K562 (cell line): ENCODE results near the gene CD72. TPM values are rescaled to one million over a fixed set of nuclear protein-coding genes. Genes with fewer than 3 reads are reported as not detected.

Experiments used
- CREB1 ChIP-seq, 2 experiments: sonication (generic) in 1 of 2; formaldehyde crosslinking in 1 of 2; IDR thresholded peaks; 2 replicates each; pipeline versions ENCODE4 v1.6.1 to v1.8.0; 2012 to 2022; ENCODE audit warnings: inconsistent platforms in 1 of 2, mild to moderate bottlenecking in 1 of 2, missing genetic modification reagents in 1 of 2, moderate library complexity in 1 of 2
- GABPB1 ChIP-seq: sonication (generic); formaldehyde crosslinking; IDR thresholded peaks from 2 replicates; pipeline ENCODE4 v1.8.0; 2022; ENCODE audit warnings: mild to moderate bottlenecking, missing genetic modification reagents
- KLF6 ChIP-seq: fragments of 250-450 bp; sonication (Bioruptor Pico); IDR thresholded peaks from 2 replicates; pipeline ENCODE4 v1.4.0; 2020; ENCODE audit warnings: mild to moderate bottlenecking, moderate library complexity, borderline replicate concordance
- MAFK ChIP-seq: IDR thresholded peaks from 2 replicates; pipeline ENCODE4 v1.6.1; 2011; ENCODE audit warnings: low read length, improper control_type of control experiment
- NBN ChIP-seq: fragments of 450-650 bp; IDR thresholded peaks from 2 replicates; pipeline ENCODE4 v1.6.1; 2016; ENCODE audit warnings: low read depth, mild to moderate bottlenecking
- XRCC5 ChIP-seq: fragments of 200-400 bp; formaldehyde crosslinking; IDR thresholded peaks from 2 replicates; pipeline ENCODE4 v1.6.1; 2017; ENCODE audit warnings: low read depth, mild to moderate bottlenecking, low read length
- ZNF3 ChIP-seq: fragments of 250-450 bp; sonication (Bioruptor Pico); IDR thresholded peaks from 2 replicates; pipeline ENCODE4 v1.5.0; 2021; ENCODE audit warnings: mild to moderate bottlenecking, moderate library complexity
- polyA plus RNA-seq, 8 experiments: library from polyadenylated mRNA; depleted of rRNA in 4 of 8; stranded (reverse) in 5 of 8; unstranded in 3 of 8; fragments of >200 nt; fragmentation: Nextera tagmentation in 2 of 8; fragmentation: Illumina TruSeq in 1 of 8; extraction: Ambion mirVana in 2 of 8; extraction: Trizol in 1 of 8; gene quantifications; 2 replicates each; pipeline versions ENCODE4 v1.2.1 to v1.2.3, GENCODE V29; 2011 to 2014; ENCODE audit warnings: inconsistent platforms in 1 of 8, missing spikeins in 1 of 8
- total RNA-seq, 7 experiments: library from RNA; depleted of rRNA in 6 of 7; stranded (reverse); fragments of >200 nt in 6 of 7; fragmentation: Illumina TruSeq in 2 of 7; extraction: Trizol in 2 of 7; gene quantifications; 2 replicates each; pipeline versions ENCODE4 v1.2.1 to v1.2.3, GENCODE V29; 2011 to 2021; ENCODE audit warnings: low replicate concordance in 1 of 7
- TF ChIP-seq, protein P1 (sequence below), 2 experiments: IDR thresholded peaks; 2 replicates each; pipeline ENCODE4 v1.6.1; 2011; ENCODE audit warnings: borderline replicate concordance in 1 of 2, control low read depth in 1 of 2, low read depth in 1 of 2, low read length in 1 of 2, mild to moderate bottlenecking in 1 of 2, mixed read lengths in 1 of 2, moderate library complexity in 1 of 2; ENCODE audit not compliant: insufficient read depth in 1 of 2, insufficient read length in 1 of 2, poor library complexity in 1 of 2, severe bottlenecking in 1 of 2; ENCODE audit errors: extremely low read depth in 1 of 2
- TF ChIP-seq, protein P2 (sequence below), 2 experiments: fragments of 150-350 bp in 1 of 2; IDR thresholded peaks; 2 replicates each; pipeline ENCODE4 v1.6.1; 2012 to 2016; ENCODE audit warnings: low read depth in 2 of 2, low read length in 2 of 2, mild to moderate bottlenecking in 1 of 2, moderate library complexity in 1 of 2

The CD72 gene
- total and polyA plus RNA-seq, 9 of the 15 experiments (the other 6 are each of a cell fraction or from before 2014, with no cell fraction given) = 0.11 to 0.78 (median 0.27) TPM; not detected in 1

DNA sequence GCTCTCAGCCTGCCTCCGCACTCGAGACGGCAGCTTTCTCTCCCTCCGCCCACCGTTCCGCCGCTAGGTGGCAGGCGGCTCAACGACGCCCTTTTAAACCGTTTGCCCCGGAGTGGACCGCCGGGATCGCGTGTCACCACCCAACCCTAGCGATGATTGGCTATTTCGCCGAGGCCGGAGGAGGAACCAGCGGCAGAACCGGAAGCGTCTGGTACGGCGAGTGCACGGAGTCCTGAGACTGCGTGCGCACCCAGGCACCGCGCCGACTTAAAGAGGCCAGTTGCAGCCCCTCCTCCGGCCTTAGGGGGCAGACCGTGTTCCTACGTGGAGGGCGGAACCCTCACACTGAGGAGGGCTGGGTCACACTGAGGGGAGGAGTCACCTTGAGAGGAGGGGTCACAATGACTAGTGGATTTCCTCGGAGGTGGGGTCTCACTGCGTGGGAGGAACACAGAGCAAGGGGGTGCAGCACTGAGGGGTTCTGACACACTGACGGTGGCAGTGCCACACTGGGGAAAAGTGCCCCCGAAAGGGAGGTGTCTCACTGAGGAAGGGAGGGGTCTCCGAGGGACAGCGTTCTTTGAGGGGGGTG lies 14.1 kb downstream of the CD72 start (continued):
- TF ChIP-seq, protein P1, sequence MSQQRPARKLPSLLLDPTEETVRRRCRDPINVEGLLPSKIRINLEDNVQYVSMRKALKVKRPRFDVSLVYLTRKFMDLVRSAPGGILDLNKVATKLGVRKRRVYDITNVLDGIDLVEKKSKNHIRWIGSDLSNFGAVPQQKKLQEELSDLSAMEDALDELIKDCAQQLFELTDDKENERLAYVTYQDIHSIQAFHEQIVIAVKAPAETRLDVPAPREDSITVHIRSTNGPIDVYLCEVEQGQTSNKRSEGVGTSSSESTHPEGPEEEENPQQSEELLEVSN (IDR thresholded peaks at IDR 0.05; ENCODE audit: borderline replicate concordance in 1 of 2, extremely low read depth in 1 of 2, insufficient read depth in 1 of 2, insufficient read length in 1 of 2, low read depth in 1 of 2, low read length in 1 of 2, poor library complexity in 1 of 2, severe bottlenecking in 1 of 2) = peak; percentile 86 to 93
- TF ChIP-seq KLF6 (no peak), NBN (no peak), GABPB1 (CRISPR knock-in tag) (peak; percentile 92), CREB1 (IDR thresholded peaks at IDR 0.05) (peak; percentile 73), CREB1 (CRISPR knock-in tag; IDR thresholded peaks at IDR 0.05) (peak; percentile 84), ZNF3 (CRISPR knock-in tag) (no peak), XRCC5 (peak; percentile 84; the same call in 1 of the 2 replicates), MAFK (no peak; the same call in 1 of the 2 replicates)
- TF ChIP-seq, protein P2, sequence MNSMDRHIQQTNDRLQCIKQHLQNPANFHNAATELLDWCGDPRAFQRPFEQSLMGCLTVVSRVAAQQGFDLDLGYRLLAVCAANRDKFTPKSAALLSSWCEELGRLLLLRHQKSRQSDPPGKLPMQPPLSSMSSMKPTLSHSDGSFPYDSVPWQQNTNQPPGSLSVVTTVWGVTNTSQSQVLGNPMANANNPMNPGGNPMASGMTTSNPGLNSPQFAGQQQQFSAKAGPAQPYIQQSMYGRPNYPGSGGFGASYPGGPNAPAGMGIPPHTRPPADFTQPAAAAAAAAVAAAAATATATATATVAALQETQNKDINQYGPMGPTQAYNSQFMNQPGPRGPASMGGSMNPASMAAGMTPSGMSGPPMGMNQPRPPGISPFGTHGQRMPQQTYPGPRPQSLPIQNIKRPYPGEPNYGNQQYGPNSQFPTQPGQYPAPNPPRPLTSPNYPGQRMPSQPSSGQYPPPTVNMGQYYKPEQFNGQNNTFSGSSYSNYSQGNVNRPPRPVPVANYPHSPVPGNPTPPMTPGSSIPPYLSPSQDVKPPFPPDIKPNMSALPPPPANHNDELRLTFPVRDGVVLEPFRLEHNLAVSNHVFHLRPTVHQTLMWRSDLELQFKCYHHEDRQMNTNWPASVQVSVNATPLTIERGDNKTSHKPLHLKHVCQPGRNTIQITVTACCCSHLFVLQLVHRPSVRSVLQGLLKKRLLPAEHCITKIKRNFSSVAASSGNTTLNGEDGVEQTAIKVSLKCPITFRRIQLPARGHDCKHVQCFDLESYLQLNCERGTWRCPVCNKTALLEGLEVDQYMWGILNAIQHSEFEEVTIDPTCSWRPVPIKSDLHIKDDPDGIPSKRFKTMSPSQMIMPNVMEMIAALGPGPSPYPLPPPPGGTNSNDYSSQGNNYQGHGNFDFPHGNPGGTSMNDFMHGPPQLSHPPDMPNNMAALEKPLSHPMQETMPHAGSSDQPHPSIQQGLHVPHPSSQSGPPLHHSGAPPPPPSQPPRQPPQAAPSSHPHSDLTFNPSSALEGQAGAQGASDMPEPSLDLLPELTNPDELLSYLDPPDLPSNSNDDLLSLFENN (IDR thresholded peaks at IDR 0.05; ENCODE audit: low read depth in 2 of 2, low read length in 2 of 2) = no peak
